HCEC 1CT (cell line): ENCODE results near the gene MASP1.

ENCODE experiments used
- DNase-seq: peaks from one replicate; pipeline ENCODE4 v3.0.0-alpha.2; 2017

MASP1 gene, protein sequence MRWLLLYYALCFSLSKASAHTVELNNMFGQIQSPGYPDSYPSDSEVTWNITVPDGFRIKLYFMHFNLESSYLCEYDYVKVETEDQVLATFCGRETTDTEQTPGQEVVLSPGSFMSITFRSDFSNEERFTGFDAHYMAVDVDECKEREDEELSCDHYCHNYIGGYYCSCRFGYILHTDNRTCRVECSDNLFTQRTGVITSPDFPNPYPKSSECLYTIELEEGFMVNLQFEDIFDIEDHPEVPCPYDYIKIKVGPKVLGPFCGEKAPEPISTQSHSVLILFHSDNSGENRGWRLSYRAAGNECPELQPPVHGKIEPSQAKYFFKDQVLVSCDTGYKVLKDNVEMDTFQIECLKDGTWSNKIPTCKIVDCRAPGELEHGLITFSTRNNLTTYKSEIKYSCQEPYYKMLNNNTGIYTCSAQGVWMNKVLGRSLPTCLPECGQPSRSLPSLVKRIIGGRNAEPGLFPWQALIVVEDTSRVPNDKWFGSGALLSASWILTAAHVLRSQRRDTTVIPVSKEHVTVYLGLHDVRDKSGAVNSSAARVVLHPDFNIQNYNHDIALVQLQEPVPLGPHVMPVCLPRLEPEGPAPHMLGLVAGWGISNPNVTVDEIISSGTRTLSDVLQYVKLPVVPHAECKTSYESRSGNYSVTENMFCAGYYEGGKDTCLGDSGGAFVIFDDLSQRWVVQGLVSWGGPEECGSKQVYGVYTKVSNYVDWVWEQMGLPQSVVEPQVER

GRCh38 chr3:187291512-187292132 lies at the start of gene MASP1:
TSS of gene MASP1 (minus strand) at chr3:187291737. CDS start at chr3:187291632, 105 bp downstream.
- DNase-seq, result no peak

DNA sequence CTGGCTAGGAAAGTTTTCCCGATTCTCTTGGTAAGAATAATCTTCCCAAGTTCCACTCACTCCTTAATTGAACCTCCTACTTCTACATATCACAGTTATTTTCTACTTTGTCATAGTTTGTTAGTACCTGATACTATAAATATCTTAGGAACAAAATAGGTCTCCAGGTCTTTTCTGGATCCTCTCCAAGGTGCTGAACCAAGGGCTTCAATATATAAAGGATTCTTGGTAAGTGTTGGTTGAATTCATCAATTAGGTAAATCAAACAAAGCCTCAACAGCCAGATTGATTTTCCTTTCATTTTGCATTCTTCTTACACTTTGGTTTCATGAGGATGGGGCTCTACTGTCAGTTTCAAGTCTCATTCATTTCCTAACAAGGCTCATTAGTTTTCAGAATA lies 49.0 kb upstream of the MASP1 start:
- DNase-seq, result no peak

GRCh38 chr3:187336322-187336721 lies 44.8 kb upstream of the MASP1 start:
- no peak for DNase-seq

DNA sequence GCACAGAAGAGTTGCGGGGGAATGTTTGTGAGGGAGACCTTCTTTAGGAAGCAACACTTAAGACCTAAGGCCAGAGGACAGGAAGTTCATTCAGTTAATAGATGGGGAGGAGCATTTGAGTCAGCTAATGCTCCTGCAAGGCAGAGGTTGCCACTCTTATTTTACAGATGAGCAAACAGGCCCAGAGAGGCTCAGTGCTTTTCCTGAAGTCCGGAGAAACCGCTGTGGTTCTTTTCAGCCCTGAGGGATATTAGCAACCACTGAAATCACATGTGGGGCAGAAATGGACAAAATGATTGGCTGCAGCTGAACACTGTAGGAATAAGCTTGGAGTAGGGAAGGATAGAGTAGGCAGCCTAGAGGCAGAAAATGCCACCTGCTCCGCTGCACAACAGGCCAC lies 43.4 kb upstream of the MASP1 start:
- no peak for DNase-seq

DNA sequence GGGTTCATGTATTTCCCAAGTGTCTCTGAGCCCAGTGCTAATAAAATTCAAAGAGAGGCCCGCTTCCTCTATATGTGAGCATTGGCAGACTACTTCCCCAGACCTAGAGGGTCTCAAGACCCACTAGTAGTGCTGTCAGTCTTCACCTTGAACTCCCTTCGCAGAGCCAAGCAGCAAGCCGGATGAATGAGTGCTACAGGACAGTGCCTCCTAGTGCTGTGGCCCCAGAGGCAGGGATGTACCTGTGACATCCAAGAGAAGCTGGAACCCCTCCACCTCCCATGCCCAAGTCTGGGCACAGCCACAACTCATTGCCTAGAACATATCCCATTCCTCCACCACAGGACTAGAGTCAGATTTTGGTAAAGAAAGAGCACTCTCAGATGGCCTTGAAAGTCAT lies 37.2 kb upstream of the MASP1 start:
- DNase-seq, result no peak

DNA sequence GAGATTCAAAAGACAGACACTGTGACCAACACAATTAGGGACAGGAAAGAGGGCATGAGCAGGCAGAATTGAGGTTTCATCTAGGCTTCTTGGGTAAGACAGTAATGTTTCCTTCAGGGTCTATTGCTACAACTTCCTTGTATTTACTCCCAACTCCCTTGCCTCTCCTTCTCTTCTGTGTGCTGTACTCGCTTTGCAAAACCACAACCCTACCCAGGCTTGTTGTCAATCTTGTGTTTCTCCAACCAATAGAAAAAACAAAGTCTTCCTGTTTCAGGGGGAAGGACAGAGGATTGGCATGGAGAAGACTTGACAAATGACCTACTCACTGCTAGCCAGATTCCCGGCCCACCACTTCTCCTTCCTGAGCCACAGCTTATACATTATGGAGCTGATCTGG lies 36.3 kb upstream of the MASP1 start:
- no peak for DNase-seq

- DNase-seq, result no peak
These were observed 34.1 kb upstream of the MASP1 start for GRCh38 chr3:187325632-187326031.

DNA sequence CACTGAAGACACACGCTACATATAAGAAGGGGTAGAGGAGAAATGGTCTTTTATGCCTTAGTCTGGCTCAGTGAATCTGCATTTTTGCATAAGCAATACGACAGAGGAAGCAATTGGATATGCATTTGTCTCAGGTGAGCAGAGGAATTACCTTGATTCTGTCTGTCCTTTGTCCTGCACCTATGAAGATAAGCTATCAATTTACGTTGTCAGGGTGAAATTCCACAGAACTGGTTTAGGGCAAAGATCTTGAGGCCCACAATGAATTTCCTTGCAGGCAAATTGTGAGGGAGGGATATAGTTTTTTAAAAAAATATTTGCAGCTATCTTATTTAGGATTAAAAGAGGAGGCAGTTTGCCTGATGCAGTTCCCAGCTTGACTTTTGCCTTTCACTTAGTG lies 31.6 kb upstream of the MASP1 start:
- no peak for DNase-seq

DNA sequence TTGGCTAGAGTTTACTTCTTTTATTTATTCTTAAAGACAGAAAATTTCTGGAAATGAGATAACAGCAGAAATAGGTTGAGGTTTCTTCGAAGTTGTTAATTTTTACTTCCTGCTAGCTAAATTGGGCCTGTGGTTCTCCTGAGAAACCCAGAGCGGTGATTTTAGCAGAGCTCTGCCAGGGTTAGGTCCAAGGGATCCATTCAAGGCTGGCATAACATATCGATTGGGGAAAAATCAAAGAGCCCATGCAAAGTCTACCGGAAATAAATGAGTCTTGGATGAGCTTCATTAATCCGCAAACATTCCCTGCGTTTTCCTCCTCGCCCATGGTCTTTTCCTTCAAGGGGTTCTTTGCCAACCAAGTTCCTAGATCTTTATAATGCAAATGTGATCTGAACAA lies 30.8 kb upstream of the MASP1 start:
- no peak for DNase-seq

DNA sequence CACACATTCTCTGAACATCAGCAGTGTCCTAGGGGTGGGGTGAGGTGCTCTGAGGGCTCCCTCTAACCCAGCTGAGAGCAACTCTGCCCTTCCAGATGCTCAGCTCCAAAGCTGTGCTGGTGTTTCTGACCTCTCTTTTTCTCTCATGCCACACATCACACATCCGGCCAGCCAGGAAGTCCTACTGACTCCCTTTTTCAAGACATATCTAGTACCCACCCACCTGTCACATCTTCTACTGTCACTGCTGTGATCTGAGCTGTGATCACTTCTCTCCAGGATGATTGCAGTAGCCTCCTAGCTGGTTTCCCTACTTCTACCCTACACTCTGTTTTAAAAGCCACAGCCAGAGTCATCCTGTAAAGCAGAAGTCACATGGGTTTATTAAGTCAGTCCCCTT lies 30.2 kb upstream of the MASP1 start:
- DNase-seq, result no peak

GRCh38 chr3:187319699-187320302 lies 28.3 kb upstream of the MASP1 start:
- peak; percentile 60 for DNase-seq

DNA sequence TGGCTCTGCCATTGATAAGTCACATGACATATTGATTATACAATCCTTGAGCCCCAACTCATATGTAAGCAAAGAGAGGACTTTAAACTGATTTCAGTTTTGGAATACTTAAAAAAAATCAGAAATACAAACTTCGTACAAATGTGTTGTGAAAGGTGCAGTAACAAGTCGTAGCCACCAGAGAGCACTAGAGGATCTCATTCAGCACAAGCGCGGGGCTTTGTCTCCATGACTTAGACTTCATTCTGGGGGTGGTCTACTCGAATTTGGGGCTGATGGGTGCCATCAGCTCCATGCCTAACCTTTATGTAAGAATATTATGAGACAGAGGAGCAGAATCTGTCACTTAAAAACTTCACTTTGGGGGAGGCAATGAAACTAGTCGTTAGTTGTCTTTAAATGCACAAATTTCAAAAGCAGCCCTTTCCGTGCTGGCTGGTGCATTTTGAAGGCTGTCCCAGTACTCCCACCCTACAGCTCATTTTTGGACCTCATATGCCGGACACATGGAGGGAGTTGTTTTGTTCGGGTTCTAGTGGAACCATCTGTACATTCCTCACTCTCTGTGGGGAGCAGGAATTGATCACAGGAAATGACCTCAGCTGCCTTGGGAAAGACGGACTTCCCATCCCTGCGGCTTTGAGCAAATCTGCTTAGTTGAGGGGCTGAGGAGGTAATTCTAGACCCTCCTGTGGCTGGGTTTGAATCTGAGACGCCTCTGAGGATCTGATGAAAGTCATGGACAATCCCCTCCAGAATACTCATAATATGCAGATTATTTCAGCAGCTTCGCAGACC lies 27.5 kb upstream of the MASP1 start:
- DNase-seq, result peak; percentile 81

DNA sequence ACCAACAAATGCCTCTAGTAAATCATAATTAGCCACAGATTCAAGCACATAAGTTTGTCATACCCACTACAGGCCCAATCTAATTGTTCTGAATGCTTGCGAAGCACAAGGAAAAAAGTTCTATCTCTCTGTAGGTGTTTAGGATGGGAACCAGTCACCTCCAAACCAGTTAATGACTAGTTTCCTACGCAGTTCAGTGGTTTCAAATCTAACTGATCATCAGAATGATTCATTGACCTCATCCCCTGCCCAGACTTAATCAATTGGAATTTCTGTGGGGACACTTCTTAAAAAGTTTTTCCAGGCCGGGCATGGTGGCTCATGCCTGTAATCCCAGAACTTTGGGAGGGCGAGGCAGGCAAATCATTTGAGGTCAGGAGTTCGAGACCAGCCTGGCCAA lies 24.3 kb upstream of the MASP1 start:
- DNase-seq, result no peak

DNA sequence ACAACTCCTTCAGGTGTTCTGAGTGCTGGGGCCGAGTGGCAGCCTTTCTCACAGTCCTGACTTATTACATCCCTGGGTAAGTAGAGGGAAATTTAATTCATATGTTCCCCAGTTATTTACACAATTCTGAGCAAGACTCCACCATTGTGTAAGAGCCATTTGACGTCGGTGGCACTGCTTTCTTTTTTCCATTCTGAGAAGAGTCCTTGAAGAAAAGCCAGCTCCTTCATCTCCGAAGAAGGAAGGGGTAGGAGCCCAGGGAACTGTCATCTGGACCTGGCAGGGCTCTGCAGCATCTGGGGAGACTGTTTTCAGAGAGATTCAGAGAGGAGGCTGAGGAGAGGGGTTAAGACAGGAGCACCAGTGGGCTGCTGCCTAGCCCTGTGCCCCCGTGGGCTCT lies 22.6 kb upstream of the MASP1 start:
- no peak for DNase-seq

DNA sequence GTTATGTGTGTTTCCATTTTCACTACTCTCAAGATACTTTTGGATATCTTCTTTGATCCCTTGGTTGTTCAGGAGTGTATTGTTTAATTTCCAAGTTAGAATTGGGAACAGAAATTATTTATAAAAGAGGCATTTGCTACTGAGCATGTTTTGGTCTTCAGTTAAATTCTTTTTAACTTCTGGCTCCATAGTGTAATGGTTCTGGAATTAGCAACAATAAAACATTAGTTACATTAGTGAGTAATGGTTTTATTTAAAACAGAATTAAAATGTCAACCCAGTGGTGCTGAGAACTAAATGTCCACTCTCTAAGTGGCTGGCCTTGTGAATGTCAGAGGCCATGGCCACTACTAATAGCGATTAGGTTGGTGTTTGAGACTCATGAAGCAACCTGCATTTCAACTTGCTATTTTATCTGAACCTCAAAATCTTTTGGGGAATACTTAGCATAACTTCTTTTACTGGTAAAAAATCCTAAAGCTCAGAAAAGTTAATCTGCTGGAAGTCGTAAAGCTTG lies 19.5 kb upstream of the MASP1 start:
- no peak for DNase-seq

- DNase-seq, result no peak
These were observed 18.7 kb upstream of the MASP1 start for GRCh38 chr3:187310226-187310625.

- no peak for DNase-seq
These were observed 14.3 kb upstream of the MASP1 start for GRCh38 chr3:187305881-187306280.

- no peak for DNase-seq
These were observed 8.1 kb upstream of the MASP1 start for GRCh38 chr3:187299611-187300010.

DNA sequence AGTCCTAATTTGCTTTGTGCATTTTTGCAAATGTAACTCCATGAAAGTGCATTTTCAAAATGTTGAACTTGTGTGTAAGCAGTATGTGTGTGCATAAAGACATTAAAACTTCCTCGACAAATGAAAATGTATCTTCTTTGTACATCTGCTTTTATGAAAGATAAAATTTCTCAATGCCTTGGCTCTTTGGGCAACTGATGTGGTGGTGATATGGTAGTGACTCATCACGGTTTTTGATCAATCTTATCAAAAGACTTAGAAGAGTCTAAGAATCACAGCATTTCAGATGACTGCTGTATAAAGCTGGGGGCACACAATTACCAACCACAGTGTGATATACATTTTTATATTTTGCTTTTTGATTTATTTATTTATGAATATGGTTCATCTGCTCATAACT lies 5.4 kb upstream of the MASP1 start:
- peak; percentile 22 for DNase-seq

DNA sequence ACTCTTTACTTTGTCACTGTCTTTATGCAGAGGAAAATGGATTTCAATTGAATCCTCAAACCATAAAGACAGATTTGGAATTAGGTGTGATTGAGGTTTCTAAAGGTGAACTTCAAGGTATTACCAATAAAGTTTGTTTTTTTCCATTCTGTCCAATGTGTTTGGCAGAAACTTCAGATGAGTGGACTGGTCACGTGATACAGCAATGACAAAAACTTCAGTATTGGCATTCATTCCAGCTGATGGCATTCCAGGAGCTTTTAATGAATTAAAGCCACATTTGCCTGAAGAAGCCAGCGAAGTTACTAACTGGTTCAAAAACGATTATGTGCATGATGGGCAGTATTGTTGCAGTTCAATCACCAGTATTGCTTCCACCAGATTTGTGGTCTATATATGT lies 4.5 kb upstream of the MASP1 start:
- DNase-seq, result no peak

- peak; percentile 24 for DNase-seq
These were observed 3.9 kb upstream of the MASP1 start for GRCh38 chr3:187295316-187296034.
